GM21360 (cell line): ENCODE results near the gene TAF1B.

Source experiments
- ATAC-seq: cut with Tn5 transposase; IDR thresholded peaks from one replicate; pipeline ENCODE4 v1.9.1; 2021; ENCODE audit warnings: mild to moderate bottlenecking, moderate library complexity; ENCODE audit not compliant: unreplicated experiment

TAF1B gene

DNA sequence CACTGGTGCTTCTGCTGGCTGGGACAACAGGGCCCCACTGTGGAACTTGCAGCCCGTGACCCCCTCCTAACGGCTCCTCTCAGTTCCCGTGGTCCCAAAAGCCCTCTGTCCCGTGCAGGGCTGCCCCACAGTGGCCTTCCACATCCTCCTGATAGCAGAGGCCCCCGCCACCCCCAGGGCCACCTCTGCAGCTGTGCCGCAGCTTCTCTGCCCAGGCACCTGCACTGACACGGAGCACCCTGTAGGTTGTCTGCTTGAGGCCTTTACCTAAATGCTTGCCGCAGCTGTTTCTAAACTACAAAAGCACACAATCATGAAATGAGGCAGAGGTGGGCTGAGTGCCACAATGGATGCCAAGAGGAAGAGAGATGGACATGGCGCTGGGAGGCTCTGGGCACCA is 94.7 kb downstream of the TAF1B start:
- ATAC-seq = no peak

DNA sequence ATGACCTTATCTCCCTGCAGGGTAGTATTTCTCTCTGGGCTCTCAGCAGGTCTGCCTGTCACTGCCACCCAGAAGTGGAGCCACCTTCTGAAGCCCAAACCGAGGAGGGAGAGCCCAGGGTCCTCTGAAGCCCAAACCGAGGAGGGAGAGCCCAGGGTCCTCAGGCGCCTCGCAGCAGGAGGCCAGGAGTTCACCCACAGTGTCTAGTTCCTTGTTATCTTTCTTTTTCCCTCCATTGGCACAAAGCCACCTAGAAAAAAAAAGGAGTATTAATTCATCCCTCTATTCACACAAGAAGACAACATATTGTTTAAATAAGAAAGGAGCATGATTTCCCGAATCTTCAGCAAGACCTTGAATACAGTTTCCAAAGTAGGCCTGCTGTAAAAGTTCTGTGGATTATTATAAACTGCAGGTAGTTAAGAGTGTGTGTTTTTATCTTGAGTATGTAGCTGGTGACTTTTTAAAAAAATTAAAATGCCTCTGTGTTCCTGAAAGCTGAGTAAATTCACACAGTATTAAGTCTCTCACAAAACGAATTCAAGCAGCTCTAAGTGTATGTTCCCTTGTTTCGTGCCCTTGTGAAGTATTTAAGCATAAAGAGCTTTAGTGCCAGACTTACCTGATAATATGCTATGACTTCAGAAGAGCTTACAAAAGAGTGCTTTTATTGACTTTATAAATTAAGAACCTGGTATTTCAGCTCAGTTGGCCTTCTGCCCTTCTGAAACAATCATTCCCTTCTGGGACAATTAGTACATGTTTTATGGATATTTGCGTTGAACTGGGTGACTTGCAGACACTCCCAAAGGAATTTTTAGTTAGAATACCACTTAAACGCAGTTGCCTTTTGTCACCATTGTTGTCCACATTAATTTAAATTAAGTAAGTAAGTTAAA is 96.6 kb downstream of the TAF1B start:
- ATAC-seq = no peak

DNA sequence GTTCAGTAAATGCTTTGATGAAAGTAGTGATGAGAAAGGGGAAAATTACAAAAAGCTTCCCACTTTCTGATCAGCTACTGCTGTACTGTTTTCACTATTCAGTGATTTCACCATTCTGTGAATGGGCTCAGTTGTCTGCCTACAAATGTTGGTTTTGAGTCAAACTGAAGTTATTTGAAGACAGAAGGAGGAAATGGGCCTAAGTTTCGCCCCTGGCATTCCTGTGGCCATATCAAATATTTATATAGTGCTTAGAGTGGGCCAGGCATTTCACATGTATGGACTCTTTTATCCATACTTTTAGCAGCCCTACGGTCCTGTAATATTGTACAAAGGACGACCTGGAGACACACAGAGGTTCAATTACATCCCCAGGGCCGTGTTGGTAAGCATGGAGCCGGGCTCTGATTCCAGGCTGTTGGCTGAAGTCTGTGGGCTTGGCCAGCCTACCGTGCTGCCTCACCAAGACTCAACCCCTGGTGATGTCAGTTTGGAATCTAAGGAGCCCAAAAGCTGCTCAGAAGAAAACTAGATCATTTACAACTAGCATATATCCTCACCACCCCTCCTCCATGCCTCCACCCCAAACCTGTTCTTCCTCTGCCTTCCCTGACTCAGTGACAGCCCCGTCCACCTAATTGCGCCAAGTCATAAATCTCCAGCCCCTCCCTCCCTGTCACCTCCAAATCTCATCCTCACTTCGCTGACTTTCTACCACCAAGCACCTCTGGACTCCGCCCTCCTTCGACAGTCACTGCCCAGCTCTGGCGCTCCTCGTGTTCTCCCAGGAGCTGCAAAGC is 98.1 kb downstream of the TAF1B start:
- no peak for ATAC-seq

DNA sequence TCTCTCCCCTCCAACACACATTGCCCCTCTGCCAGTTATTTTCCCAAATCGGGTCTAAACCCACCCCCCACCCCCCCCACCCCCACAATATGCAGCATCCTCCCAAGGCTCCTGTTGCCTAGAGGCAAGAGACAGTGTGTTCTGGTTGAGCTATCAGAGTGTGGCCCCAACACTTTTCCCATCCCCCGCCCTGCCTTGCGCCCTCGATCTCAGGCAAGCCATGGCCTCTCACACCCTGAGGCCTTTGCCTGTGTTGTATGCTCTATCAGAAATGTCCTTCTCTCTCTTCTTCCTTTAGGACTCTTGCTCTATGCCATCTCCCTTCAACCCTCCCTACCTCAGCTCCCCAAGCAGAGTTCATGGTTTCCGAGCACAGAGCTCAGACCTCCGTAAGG is 98.7 kb downstream of the TAF1B start:
- no peak for ATAC-seq

DNA sequence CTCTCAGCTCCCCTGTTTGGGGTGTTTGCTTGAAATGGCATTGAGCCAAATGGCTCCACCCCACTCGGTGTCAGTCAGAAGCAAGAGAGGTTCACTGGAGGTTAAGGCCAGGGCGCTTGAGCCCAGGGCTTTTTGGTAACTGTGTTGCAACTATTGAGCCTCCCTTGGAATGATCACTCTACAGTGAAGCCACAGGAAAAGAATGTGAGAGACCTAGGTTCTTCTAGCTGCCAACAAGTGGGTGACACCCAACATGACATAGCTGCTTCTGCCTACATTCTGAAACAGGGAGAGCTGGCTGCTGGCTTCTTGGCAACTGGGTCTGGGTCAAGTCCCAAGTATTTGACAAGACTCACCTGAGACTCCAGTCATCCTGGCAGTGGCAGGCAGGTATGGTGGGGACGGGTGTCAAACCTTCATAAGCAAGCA is 101.1 kb downstream of the TAF1B start:
- no peak for ATAC-seq

DNA sequence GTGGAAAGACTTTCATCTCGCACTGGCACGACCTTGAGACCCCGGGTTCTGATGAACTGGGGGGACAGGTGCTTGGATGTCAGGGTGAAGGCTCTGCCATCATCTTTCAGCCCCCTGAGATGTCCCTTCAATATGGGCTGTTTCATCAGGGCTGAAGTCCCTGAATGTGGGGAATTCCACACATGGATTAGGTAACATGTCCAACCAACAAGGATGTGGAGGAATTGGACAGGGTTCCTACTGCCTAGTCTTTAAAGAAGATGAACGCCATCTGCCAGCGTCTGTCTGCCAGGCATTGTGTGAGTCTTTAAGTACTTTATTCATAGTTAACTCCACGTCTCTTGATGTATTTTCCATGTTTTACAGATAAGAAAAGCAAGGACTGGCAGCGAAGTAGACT is 102.3 kb downstream of the TAF1B start:
- ATAC-seq = no peak

DNA sequence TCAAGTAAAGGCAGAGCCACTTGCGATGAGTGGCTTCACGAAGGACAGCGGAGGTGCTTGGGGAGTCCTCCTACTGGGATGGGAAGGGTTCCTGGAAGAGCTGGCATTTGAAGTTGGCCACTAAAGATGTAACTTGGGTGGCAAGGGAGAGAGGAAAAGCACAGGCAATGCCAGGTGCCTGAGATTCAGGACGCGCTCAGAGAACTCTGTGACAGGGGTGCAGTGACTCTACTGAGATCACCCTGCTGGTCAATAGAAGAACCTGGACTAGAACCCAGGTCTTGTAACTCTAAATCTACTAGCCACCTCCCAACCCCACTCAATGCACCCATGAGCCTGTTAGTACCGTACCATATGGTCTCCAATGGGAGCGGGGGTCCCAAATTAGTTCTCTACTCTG is 102.8 kb downstream of the TAF1B start:
- no peak for ATAC-seq

DNA sequence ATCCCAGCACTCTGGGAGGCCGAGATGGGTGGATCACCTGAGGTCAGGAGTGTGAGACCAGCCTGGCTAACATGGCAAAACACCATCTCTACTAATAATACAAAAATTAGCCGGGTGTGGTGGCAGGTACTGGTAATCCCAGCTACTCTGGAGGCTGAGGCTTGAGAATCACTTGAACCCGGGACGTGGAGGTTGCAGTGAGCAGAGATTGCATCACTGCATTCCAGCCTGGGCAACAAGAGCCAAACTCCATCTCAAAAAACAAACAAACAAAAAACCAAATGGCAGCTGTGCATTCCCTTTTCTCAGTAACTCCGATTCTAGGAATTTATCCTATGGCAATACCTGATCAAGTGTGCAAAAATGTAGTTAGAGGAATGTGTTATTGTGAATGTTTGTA is 103.5 kb downstream of the TAF1B start:
- no peak for ATAC-seq

DNA sequence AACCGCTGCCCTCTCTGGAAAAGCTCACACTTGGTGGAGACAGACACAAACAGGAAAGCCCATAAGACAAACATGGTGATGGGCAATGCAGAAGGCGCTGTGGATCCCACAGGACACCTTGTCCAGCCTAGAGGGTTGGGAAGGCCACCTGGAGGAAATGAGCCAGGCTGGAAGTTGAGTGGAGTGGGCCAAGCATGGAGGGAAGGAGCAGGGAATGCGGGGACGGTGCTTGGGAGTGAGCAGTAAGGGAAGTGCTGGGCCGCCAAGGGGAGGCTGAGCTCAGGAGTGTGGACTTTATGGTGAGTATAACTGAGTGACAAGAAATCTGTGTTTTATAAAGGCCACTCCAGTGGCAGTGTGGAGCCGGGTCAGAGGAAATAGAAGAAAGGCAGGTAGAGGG is 105.4 kb downstream of the TAF1B start:
- ATAC-seq = no peak

DNA sequence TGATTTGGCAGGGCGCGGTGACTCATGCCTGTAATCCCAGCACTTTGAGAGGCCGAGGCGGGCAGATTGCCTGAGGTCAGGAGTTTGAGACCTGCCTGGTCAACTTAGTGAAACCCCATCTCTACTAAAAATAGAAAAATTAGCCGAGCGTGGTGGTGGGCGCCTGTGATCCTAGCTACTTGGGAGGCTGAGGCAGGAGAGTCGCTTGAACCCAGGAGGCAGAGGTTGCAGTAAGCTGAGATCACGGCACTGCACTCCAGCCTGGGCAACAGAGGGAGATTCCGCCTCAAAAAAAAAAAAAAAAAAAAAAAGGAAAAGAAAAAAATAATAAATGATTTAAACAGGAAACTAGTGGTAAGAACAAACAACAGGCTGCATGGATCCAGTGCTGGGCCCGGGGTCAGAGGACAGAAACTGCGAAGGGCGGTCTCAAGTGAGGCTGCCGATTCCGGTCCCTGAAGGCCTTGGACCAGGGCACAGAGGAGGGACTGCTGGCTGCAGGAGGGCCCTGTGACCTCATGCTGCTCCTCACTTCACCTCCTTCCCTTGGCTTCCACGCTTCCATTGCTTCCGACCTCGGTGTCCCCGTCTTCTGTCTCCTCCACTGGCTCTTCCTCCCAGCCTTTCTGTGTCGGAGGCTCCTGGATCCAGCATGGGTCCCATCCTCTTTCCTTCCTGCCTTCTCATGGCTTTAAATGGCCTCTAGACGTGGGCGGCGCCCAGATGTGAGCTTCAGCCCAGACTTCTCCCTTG is 106.1 kb downstream of the TAF1B start:
- no peak for ATAC-seq

DNA sequence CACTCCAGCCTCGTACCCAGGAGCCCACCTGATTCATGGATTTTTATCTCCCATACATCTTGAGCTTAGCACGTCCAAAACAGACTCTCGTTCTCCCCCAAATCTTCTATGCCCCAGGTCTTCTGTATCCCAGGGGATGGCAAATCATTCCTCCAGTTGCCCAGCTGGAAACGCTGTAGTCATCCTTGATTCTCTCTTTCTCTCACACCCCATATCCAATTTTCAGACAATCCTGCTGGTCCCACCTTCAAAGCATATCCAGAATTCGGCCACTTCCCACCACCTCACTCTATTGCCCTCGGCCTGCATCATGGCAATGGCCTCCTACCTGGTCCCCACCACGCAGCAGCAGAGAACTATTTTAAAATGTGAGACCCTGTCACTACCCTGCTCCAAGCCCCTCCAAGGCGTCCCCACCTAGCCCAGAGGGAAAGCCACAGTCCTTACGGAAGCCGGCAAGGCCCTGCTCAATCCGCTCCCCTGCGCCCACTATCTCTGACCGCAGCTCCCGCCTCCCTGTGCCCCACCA is 106.8 kb downstream of the TAF1B start:
- no peak for ATAC-seq

DNA sequence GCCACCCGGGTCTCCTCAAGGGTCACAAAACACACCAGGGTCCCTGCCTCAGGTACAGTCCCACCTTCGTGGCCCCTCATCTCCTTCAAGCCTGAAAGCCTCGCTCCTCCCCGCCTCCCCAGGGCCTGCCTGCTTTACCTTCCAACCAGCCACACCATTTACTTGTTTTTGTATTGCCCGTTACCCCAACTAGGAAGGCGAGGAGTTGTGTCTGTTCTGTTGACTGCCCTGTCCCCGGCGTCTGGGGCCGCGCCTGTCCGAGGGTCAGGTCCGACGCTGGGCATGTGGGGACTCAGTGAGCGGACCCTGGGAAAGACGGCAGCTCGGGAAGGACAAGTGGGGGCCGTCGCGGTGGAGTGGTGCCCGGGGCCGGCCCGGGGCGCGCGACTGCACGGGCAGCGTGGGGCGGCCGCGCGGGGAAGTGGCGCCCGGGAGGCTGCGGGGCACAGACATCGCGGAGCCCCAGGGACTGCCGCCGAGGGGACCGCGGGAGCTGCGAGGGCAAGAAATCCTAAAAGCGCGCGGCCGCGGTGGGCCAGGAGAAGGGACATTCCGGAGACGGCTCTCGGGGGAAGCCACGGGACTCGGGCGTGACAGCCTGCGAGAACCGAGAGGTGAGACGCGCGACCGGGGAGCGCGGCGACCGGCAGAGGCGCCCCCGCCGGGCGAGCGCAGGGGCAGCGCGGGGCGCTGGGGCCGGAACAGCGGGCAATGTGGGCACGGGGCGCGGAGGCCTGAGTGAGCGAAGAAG is 107.4 kb downstream of the TAF1B start:
- peak; percentile 28 for ATAC-seq

DNA sequence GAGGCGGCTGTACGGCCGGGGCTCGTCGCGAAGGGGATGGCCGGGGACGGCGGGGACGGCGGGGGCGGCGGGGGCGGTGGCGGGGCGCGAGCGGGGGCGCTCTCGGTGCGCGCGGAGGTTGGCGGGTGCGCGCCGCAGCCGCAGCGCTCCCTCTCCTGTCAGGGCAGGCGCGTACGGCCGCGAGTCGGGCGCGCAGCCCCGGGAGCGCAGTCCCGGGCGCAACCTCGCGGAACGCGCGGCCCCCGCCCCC is 107.9 kb downstream of the TAF1B start:
- ATAC-seq = no peak

DNA sequence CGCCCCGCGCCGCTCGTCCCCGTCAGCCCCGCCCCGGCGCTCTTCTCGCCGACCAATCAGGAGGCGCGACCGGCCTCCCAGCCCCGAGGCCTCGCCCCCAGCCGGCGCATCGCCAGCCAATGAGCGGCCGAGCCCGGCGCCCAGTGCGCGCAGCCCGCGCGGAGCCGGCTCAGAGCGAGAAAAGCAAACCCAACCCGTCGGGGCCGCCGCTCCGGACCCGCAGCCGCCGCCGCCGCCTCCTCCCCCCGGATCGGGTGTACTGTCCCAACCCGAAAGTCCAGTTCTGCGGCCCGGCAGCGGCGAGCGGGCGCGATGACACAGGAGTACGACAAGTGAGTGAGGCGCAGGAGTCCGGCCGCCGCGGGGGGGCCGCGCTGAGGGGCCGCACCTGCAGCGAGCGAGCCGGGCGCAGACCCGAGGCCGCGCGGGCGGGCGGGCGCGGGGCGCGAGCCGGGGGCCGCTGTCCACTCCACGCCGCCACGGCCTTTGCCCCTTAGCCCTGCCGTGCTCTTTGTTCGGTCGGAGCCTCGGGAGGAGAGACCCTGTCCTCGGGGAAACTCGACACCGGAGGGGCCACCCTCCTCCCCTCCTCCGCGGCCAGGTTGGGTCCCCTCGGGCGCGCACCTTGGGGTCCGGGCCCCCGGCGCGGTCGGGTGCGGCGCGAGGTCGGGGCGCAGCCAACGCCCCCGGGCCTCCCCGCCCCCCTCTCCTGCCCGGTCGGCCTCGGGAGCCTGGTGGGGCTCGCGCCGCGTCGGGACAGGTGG is 108.4 kb downstream of the TAF1B start, which contains the start of gene GRHL1:
TSS of gene GRHL1 (plus strand) at position 172 of the 764 bp plus-strand sequence. CDS start at position 313, 141 bp downstream.
- peak; percentile 88 for ATAC-seq

DNA sequence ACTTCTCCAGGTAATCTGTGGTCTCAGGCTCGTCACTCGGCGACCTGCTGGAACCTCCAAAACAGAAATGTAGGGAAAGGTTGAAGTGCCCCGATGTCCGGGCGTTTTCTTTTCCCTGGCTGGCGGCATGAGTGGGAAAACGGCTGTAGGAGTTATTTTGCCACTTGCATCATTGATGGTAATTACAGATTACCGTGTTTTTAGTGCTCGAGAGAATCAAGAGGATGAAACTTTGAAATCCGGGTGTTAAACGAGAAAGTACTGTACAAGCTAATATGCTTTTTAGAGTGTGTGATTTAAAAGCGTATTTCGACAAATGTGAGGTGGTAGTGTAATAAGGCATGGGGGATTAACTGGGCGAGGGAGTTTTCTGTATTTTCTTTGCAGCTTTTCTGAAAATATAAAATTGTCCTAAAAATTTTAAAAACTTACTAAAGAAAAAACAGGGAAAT is 109.0 kb downstream of the TAF1B start:
- ATAC-seq = no peak

DNA sequence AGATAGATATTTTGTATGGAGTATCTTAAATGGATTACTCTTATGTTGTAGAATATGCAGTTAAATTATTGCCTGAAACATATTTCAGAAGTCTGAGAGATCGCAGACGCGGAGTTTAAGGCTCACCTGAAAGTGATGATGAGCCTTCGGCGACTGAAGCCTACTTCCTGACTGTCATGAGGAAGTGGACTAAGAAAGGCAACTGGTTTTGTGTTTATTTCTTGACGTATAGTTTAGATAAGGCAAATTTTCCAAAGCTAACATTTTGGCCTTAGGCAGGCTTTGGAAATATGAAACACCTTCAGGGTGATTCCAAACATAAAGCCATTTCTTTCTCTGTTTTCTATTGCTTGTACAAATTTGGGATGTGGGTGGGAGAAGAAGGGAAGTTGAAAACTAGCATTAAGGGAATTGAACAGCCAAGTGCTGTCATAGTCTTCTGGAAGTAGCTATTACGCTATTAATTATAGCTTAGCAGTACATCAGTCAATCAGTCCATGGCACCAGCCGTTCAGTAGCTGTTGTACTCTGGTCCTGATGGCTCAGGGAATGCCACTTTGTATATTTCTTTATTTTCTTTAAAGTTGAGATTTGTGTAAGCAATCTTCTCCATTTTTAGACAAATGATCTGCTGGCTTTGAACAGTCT is 109.7 kb downstream of the TAF1B start:
- no peak for ATAC-seq

DNA sequence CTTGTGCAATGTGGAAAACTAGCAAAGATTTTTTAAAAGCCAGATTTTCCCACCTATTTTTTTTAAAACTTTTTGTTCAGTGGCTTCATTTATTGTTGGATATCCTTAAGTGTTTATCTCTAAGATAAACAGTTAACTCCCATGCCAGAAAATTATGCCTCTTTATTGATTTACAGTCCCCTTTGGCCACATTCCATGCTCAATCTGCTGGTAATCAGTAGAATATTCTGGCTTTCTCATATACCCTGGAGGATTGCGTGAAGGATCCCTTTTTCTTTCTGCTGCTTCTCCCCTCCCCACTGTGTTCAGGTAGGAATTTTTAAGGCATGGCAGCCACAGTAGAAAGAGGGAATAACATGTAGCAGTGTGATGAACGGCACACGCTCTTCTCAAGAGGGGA is 110.9 kb downstream of the TAF1B start:
- ATAC-seq = no peak

DNA sequence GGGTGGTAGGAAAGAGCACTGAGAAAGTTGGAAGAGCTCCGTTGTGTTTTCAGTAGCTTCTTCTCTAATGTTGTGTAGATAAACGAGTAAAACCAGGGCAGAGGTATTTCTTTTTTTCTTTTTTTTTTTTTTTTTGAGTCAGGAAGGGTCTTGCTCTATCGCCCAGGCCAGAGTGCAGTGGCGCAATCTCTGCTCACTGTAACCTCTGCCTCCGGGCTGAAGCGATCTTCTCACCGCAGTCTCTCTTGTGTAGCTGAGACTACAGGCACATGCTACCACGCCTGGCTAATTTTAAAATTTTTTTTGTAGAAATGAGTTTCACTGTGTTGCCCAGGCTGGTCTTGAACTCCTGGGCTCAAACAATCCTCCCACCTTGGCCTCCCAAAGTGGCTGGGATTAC is 114.8 kb downstream of the TAF1B start:
- ATAC-seq = no peak

DNA sequence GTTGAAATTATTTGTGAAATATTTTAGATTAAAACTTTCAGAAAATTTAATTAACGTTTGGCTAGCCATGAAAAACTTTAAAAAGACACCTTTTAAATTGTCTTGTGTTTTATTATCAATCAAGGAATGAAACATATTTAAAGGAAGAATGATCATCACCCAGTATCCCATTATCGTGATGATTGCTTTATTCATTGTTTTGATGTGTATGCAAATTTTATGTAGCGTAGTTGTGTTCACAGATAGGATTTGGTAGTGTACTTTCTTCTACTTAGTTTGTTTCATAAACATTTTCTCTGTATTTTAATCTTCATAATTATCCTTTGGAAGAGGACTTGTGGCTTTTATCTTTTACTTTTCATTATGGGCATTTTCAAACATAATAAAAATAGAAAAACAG is 116.0 kb downstream of the TAF1B start:
- no peak for ATAC-seq
